ENCODE measurements around the gene MALSU1.

MALSU1 gene

GRCh38 chr7:23298885-23299769, at the start of gene MALSU1:
Gene MALSU1, plus strand, starts transcription at chr7:23299339. Its CDS starts 14 bp downstream, at chr7:23299353.
- peak; percentile 86 to 87 for DNase-seq (ENCODE audit: low read depth in 2 of 2)

GRCh38 chr7:23249486-23249885, 49.7 kb upstream of the MALSU1 start:
- DNase-seq (ENCODE audit: low read depth in 2 of 2): no peak

- no peak for DNase-seq (ENCODE audit: low read depth in 2 of 2)
Measured at GRCh38 chr7:23254051-23254681, 45.0 kb upstream of the MALSU1 start.

- DNase-seq (ENCODE audit: low read depth in 2 of 2): no peak
Measured at GRCh38 chr7:23256731-23257130, 42.4 kb upstream of the MALSU1 start.

- no peak for DNase-seq (ENCODE audit: low read depth in 2 of 2)
Measured at GRCh38 chr7:23260371-23260770, 38.8 kb upstream of the MALSU1 start.

GRCh38 chr7:23261843-23262452, 37.2 kb upstream of the MALSU1 start:
- peak in 1 of 2 experiments; percentile 12 for DNase-seq (ENCODE audit: low read depth in 2 of 2)

- DNase-seq (ENCODE audit: low read depth in 2 of 2): no peak
Measured at GRCh38 chr7:23264916-23265458, 34.2 kb upstream of the MALSU1 start.

- no peak for DNase-seq (ENCODE audit: low read depth in 2 of 2)
Measured at GRCh38 chr7:23266918-23267317, 32.2 kb upstream of the MALSU1 start.

- no peak for DNase-seq (ENCODE audit: low read depth in 2 of 2)
Measured at GRCh38 chr7:23267357-23267756, 31.8 kb upstream of the MALSU1 start.

- no peak for DNase-seq (ENCODE audit: low read depth in 2 of 2)
Measured at GRCh38 chr7:23268167-23268566, 31.0 kb upstream of the MALSU1 start.

- no peak for DNase-seq (ENCODE audit: low read depth in 2 of 2)
Measured at GRCh38 chr7:23268746-23269145, 30.4 kb upstream of the MALSU1 start.

GRCh38 chr7:23272275-23272674, 26.9 kb upstream of the MALSU1 start:
- DNase-seq (ENCODE audit: low read depth in 2 of 2): no peak

- peak; percentile 36 to 40 for DNase-seq (ENCODE audit: low read depth in 2 of 2)
Measured at GRCh38 chr7:23273141-23273599, 26.0 kb upstream of the MALSU1 start.

GRCh38 chr7:23275912-23276311, 23.2 kb upstream of the MALSU1 start:
- DNase-seq (ENCODE audit: low read depth in 2 of 2): no peak

- no peak for DNase-seq (ENCODE audit: low read depth in 2 of 2)
Measured at GRCh38 chr7:23276376-23276775, 22.8 kb upstream of the MALSU1 start.

GRCh38 chr7:23276947-23277346, 22.2 kb upstream of the MALSU1 start:
- no peak for DNase-seq (ENCODE audit: low read depth in 2 of 2)

- peak; percentile 25 to 33 for DNase-seq (ENCODE audit: low read depth in 2 of 2)
Measured at GRCh38 chr7:23277359-23277989, 21.7 kb upstream of the MALSU1 start.

GRCh38 chr7:23279819-23280525, 19.2 kb upstream of the MALSU1 start:
- DNase-seq (ENCODE audit: low read depth in 2 of 2): no peak

GRCh38 chr7:23283086-23283485, 16.1 kb upstream of the MALSU1 start:
- no peak for DNase-seq (ENCODE audit: low read depth in 2 of 2)

GRCh38 chr7:23284871-23285270, 14.3 kb upstream of the MALSU1 start:
- no peak for DNase-seq (ENCODE audit: low read depth in 2 of 2)

All from fibroblast of skin of left biceps (primary cell).